T-cell (primary cell): ENCODE measurements around the gene PLPP7. TPM values are rescaled to one million over a fixed set of nuclear protein-coding genes. Genes with fewer than 3 reads are reported as not detected.
"Not testable (repeated sequence)": the region's sequence is repeated elsewhere in the genome, so short reads cannot be mapped to it uniquely, and the experiment has no call there.

Experiments
- ATAC-seq, 4 experiments: fragments of 200-7000 bp in 3 of 4; fragments of 150-1000 bp in 1 of 4; cut with Tn5 transposase; replicated peaks in 1 of 4; 1 replicate in 3 of 4; 2 replicates in 1 of 4; pipeline ENCODE4 v1.10.0; 2021; ENCODE audit warnings: moderate library complexity in 3 of 4, mild to moderate bottlenecking in 2 of 4, moderate number of reproducible peaks in 1 of 4
- CTCF ChIA-PET, 2 donors: fragments of 300-600 bp; sonication (Branson Sonifier 250); formaldehyde crosslinking; loops; one replicate each; lab custom pipeline; 2022; ENCODE audit warnings: antibody characterized with exemption in 2 of 2; lab: Charles Lee
- POLR2A ChIA-PET, 2 donors: fragments of 300-600 bp; sonication (Branson Sonifier 250); formaldehyde crosslinking; loops; one replicate each; lab custom pipeline; 2022; ENCODE audit warnings: antibody characterized with exemption in 2 of 2; lab: Charles Lee
- DNase-seq, 35 experiments: peaks; one replicate each; pipeline versions ENCODE4 v3.0.0 to v3.0.0-alpha.2; 2013 to 2023
- H3K27ac ChIP-seq: one replicate; pipeline ENCODE4 v1.5.1; 2013; ENCODE audit warnings: low read length
- H3K27me3 ChIP-seq, 2 experiments: replicated peaks in 1 of 2; 1 replicate in 1 of 2; 2 replicates in 1 of 2; pipeline versions ENCODE4 v1.6.1 to v1.7.0; 2013; ENCODE audit warnings: low read length in 1 of 2, mixed read lengths in 1 of 2; ENCODE audit not compliant: control insufficient read depth in 2 of 2, insufficient read depth in 2 of 2; ENCODE audit errors: extremely low read depth in 1 of 2
- H3K36me3 ChIP-seq, 2 donors: 1 replicate in 1 of 2; 2 replicates in 1 of 2; pipeline versions ENCODE4 v1.6.1 to v1.7.0; 2013; ENCODE audit warnings: low read length in 1 of 2; ENCODE audit not compliant: control insufficient read depth in 2 of 2, insufficient read depth in 1 of 2; ENCODE audit errors: extremely low read depth in 1 of 2
- H3K4me1 ChIP-seq, 2 experiments: 1 replicate in 1 of 2; 2 replicates in 1 of 2; pipeline versions ENCODE4 v1.6.1 to v1.7.0; 2013; ENCODE audit warnings: low read length in 2 of 2, mixed read lengths in 1 of 2; ENCODE audit not compliant: insufficient read depth in 2 of 2, control insufficient read depth in 1 of 2; ENCODE audit errors: extremely low read depth in 1 of 2
- H3K4me3 ChIP-seq, 2 donors: 1 replicate in 1 of 2; 2 replicates in 1 of 2; pipeline versions ENCODE4 v1.5.1 to v1.7.0; 2013; ENCODE audit warnings: mild to moderate bottlenecking in 2 of 2, low read length in 1 of 2, moderate library complexity in 1 of 2; ENCODE audit not compliant: control insufficient read depth in 1 of 2; ENCODE audit errors: extremely low read depth in 1 of 2
- H3K9me3 ChIP-seq: 2 replicates; pipeline ENCODE4 v1.7.0; 2013
- H3K27ac Mint-ChIP-seq, 2 donors: one replicate each; pipeline ENCODE4 v1.8.0; 2020 to 2021; ENCODE audit warnings: mild to moderate bottlenecking in 2 of 2, mixed read lengths in 2 of 2
- H3K27me3 Mint-ChIP-seq, 2 donors: one replicate each; pipeline ENCODE4 v1.8.0; 2021 to 2022; ENCODE audit warnings: mixed read lengths in 2 of 2
- H3K36me3 Mint-ChIP-seq: one replicate; pipeline ENCODE4 v1.8.0; 2021; ENCODE audit warnings: mixed read lengths
- H3K4me1 Mint-ChIP-seq, 3 donors: one replicate each; pipeline ENCODE4 v1.8.0; 2020 to 2022; ENCODE audit warnings: mixed read lengths in 3 of 3, mild to moderate bottlenecking in 1 of 3
- H3K4me3 Mint-ChIP-seq, 3 donors: one replicate each; pipeline ENCODE4 v1.8.0; 2020 to 2022; ENCODE audit warnings: mild to moderate bottlenecking in 3 of 3, mixed read lengths in 3 of 3, moderate library complexity in 3 of 3
- H3K9me3 Mint-ChIP-seq, 3 donors: one replicate each; pipeline ENCODE4 v1.8.0; 2020 to 2022; ENCODE audit warnings: mixed read lengths in 3 of 3
- WGBS: methylation state at CpG from one replicate; pipeline ENCODE4 v1.1.5; 2013; ENCODE audit warnings: missing lambda C conversion rate; ENCODE audit not compliant: insufficient coverage; 5-methylcytosine and 5-hydroxymethylcytosine counted together
- total RNA-seq, 35 experiments: library from RNA in 6 of 35; stranded (reverse) in 6 of 35; fragments of 120-200 nt in 1 of 35; gene quantifications; one replicate each; pipeline versions ENCODE4 v1.2.1 to v1.2.4 and lab custom pipeline; 2013 to 2026

PLPP7 gene
- total RNA-seq, 5 donors from 2014 or later (not counting 1 experiment from before 2014, with no cell fraction given) = 0.13 to 0.58 (median 0.13) TPM; not detected in 2

- peak overlapping the region; percentile 7 for H3K27ac ChIP-seq
Observed at GRCh38 chr9:131263033-131263343, 26.5 kb upstream of the PLPP7 start.

GRCh38 chr9:131263701-131264100 is 25.8 kb upstream of the PLPP7 start:
- 82% methylated on average over 4 of the region's 6 CpGs for WGBS
- DNase-seq (no peak), ATAC-seq (no peak)
- Histone ChIP-seq H3K4me3 (no peak overlapping the region), H3K9me3 (no peaks in the 10 kb centered on the region), H3K4me1 (peaks cover 23 to 97% of the 10 kb centered on the region in 2 experiments), H3K36me3 (peaks cover 25 to 61% of the 10 kb centered on the region in 2 donors), H3K27me3 (no peaks in the 10 kb centered on the region), H3K27ac (peak overlapping the region; percentile 92)
- ChIA-PET CTCF (interaction anchor here (0.5 to 1.3 kb wide), 5 partner anchors 8 to 372 kb away, joined by 3 to 4 read pairs (median 3); no protein-coding TSS in a partner anchor), POLR2A (interaction anchor here (0.5 to 1.1 kb wide), 2 partner anchors 13 to 118 kb away, joined by 5 read pairs; no protein-coding TSS in a partner anchor)
- Mint-ChIP-seq H3K27me3 (no peaks in the 10 kb centered on the region), H3K4me1 (peaks cover 73 to 84% (median 82%) of the 10 kb centered on the region in 3 donors), H3K36me3 (peaks cover 27% of the 10 kb centered on the region), H3K4me3 (peak overlapping the region; percentile 62 to 91 (median 71)), H3K27ac (peak overlapping the region; percentile 98 to 99), H3K9me3 (no peaks in the 10 kb centered on the region)

More at GRCh38 chr9:131263033-131263343, 26.5 kb upstream of the PLPP7 start:
- ChIA-PET CTCF (interaction anchor here in 1 of 2 donors (0.6 to 0.7 kb wide), 2 partner anchors 12 to 372 kb away, joined by 3 read pairs; no protein-coding TSS in a partner anchor), POLR2A (interaction anchor here in 1 of 2 donors (0.7 kb wide), 1 partner anchor 10 kb away, joined by 3 read pairs; no protein-coding TSS in a partner anchor)
- H3K9me3 ChIP-seq, ATAC-seq, H3K4me3 ChIP-seq, H3K27me3 ChIP-seq, H3K9me3 Mint-ChIP-seq, H3K27me3 Mint-ChIP-seq, DNase-seq: not testable (repeated sequence)
- Mint-ChIP-seq H3K36me3 (peaks cover 27% of the 10 kb centered on the region), H3K4me1 (peaks cover 71 to 84% (median 83%) of the 10 kb centered on the region in 3 donors), H3K27ac (peak overlapping the region; percentile 88 to 90), H3K4me3 (peak overlapping the region; percentile 49 to 91 (median 57))
- Histone ChIP-seq H3K36me3 (peaks cover 25 to 67% of the 10 kb centered on the region in 2 donors), H3K4me1 (peaks cover 24 to 99% of the 10 kb centered on the region in 2 experiments)
- WGBS = no CpG with 5 or more reads among the region's 5 CpGs

DNA sequence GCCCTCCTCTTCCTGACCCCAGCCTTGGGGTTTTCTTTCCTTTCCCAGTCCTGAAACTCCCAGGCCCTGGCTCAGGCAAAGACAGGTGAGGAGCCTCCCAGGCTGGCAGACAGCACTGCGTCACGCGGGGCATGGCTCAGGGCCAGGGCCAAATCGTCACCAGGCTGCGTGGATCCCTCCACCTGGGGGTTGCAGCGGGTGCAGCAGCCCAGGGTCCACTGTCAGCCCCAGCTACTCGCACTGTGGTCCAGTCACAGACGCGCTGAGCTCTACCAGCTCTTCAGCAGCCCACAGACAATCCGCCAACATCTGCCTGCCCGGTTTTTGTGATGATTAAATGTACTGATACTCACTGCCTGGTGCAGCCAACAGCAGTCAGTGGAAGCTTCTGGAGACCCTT is 25.3 kb upstream of the PLPP7 start:
- Histone ChIP-seq H3K4me3 (peak overlapping the region in 1 of 2 donors; percentile 10), H3K9me3 (no peaks in the 10 kb centered on the region), H3K36me3 (peaks cover 22 to 55% of the 10 kb centered on the region in 2 donors), H3K4me1 (peaks cover 23 to 94% of the 10 kb centered on the region in 2 experiments), H3K27me3 (no peaks in the 10 kb centered on the region), H3K27ac (peak overlapping the region; percentile 92)
- peak overlapping the region; percentile 98 to 99 for H3K27ac Mint-ChIP-seq
- DNase-seq = peak in 13 of 35 experiments; percentile 34 to 67 (median 49)
- H3K4me1 Mint-ChIP-seq = peaks cover 75 to 85% (median 80%) of the 10 kb centered on the region in 3 donors
- H3K4me3 Mint-ChIP-seq = peak overlapping the region; percentile 62 to 91 (median 71)
- H3K9me3 Mint-ChIP-seq = no peaks in the 10 kb centered on the region
- POLR2A ChIA-PET = interaction anchor here (0.5 to 1.1 kb wide), 3 partner anchors 13 to 117 kb away, joined by 5 read pairs; no protein-coding TSS in a partner anchor
- H3K36me3 Mint-ChIP-seq = peaks cover 27% of the 10 kb centered on the region
- CTCF ChIA-PET = interaction anchor here (1.0 to 1.3 kb wide), 2 partner anchors 8 to 10 kb away, joined by 3 to 4 read pairs; no protein-coding TSS in a partner anchor
- 37% methylated on average over 11 of the region's 11 CpGs for WGBS
- no peaks in the 10 kb centered on the region for H3K27me3 Mint-ChIP-seq
- ATAC-seq = peak; percentile 11 to 28 (median 20)

DNA sequence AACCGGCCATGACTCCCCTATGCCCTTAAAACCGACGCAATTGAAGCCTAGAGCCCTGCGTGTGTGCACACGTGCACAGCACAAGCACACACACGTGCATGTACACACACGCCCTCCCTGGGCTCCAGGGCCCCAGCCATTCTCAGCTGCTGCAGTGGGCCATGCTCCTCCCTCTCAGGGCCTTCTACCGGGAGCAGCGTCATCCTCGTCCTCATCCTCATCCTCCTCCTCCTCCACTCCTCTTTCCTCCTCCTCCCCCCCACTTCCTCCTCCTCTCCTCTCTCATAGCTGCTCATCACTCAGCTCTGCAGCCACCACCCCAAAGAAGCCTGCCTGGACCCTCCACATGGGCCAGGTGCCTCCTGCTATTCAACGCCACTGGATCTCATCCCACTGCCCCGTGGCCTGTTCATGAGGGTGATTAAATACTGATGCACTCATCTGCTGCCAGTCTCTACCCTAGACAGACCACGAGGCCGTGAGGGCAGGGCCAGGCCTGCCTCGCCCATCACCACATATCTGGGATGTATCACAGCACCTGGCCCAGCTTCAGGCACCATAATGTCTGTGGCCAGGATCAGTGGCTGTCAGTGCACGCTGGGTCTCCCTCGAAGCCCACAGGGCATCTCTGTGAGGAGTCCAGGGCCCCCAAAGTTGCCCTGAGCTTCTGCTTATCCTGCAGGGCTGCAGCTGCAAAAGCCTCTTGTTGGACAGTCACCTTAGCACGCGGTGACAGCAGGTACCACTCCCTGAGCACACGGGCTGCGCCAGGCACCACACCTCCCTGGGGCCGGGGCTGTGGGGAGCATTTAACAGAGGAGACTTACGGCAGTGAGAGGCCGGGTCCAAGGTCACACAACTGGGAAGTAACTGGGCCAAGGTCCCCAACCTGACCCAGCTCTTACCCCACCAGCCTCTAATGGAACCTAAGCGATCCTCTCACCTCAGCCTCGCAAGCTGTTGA is 23.0 kb upstream of the PLPP7 start:
- peaks cover 17% of the 10 kb centered on the region for H3K36me3 Mint-ChIP-seq
- H3K9me3 Mint-ChIP-seq = no peaks in the 10 kb centered on the region
- Histone ChIP-seq H3K4me1 (peaks cover 27 to 94% of the 10 kb centered on the region in 2 experiments), H3K4me3 (peak overlapping the region; percentile 38 to 44), H3K27me3 (no peaks in the 10 kb centered on the region), H3K27ac (peak overlapping the region; percentile 92), H3K9me3 (no peaks in the 10 kb centered on the region), H3K36me3 (peaks cover 3 to 32% of the 10 kb centered on the region in 2 donors)
- no peaks in the 10 kb centered on the region for H3K27me3 Mint-ChIP-seq
- ATAC-seq (peak; percentile 9 to 20 (median 18)), DNase-seq (peak in 18 of 35 experiments; percentile 39 to 72 (median 46))
- ChIA-PET CTCF (interaction anchor here in 1 of 2 donors (0.6 kb wide), 1 partner anchor 89 kb away, joined by 12 read pairs; no protein-coding TSS in a partner anchor), POLR2A (interaction anchor here in 1 of 2 donors (0.7 kb wide), 1 partner anchor 1764 kb away, joined by 7 read pairs; no protein-coding TSS in a partner anchor)
- peaks cover 79 to 92% (median 82%) of the 10 kb centered on the region in 3 donors for H3K4me1 Mint-ChIP-seq
- 15% methylated on average over 16 of the region's 26 CpGs for WGBS
- peak overlapping the region; percentile 98 to 99 for H3K27ac Mint-ChIP-seq
- H3K4me3 Mint-ChIP-seq = peak overlapping the region; percentile 76 to 99 (median 91)

DNA sequence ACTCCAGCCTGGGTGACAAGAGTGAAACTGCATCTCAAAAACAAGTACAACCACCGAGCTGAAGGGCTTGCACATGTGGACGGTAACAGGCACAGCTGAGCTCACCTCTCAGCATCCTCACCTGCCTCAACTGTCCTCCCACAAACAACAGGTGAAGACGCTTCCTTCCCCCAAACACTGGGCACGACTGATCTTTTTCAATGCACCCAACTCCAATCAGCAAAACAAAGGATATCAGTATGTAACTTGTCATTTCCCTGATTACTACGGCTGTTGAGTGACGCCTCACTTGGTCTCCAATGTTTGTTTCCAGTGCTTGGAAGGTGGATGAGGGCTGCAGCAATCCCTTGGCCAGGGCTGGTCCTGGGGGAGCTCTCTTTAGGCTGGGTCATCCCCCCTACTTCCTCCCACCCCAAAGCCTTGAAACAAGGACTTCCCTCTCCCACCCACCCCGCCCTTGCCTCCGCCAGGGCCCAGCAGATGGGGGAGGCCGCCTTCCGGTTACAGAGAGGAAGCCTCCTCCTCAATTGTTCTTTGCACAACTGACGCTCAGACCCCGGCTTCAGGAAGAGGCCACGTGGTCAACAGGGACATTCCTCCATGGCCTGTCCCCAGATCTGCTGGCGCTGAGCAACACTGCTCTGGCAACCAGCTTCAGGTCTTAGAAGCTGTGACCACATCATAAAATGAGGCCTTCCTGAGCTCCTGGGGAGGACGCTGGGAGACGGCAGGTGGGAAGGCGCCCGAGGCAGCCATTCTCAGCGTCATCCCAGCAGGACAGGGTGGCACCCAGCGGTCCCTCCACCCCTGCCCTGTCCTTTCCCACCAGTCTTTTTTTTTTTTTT is 19.1 kb upstream of the PLPP7 start:
- H3K27ac Mint-ChIP-seq = peak overlapping the region; percentile 98 to 99
- H3K27ac ChIP-seq = peak overlapping the region; percentile 92
- H3K27me3 ChIP-seq = no peaks in the 10 kb centered on the region
- no peaks in the 10 kb centered on the region for H3K9me3 Mint-ChIP-seq
- peaks cover 0 to 10% of the 10 kb centered on the region in 2 donors for H3K36me3 ChIP-seq
- ChIA-PET POLR2A (interaction anchor here (0.6 to 1.7 kb wide), 5 partner anchors 14 to 145 kb away, joined by 3 to 24 read pairs (median 4); partner anchors contain the start of gene NUP214 (in 1 of the 2)), CTCF (interaction anchor here (0.5 to 1.7 kb wide), 10 partner anchors 9 to 1141 kb away, joined by 3 to 6 read pairs (median 4); partner anchors contain the start of gene FUBP3 (in 1 of the 2))
- no peaks in the 10 kb centered on the region for H3K27me3 Mint-ChIP-seq
- peak overlapping the region; percentile 91 to 99 (median 99) for H3K4me3 Mint-ChIP-seq
- H3K4me3 ChIP-seq = peak overlapping the region; percentile 72 to 79
- H3K4me1 ChIP-seq = peaks cover 31 to 75% of the 10 kb centered on the region in 2 experiments
- 0% methylated on average over 12 of the region's 20 CpGs for WGBS
- no peaks in the 10 kb centered on the region for H3K9me3 ChIP-seq
- ATAC-seq (peak; percentile 11 to 34 (median 21)), DNase-seq (peak in 25 of 35 experiments; percentile 35 to 75 (median 46))
- H3K4me1 Mint-ChIP-seq = peaks cover 56 to 69% (median 61%) of the 10 kb centered on the region in 3 donors
- H3K36me3 Mint-ChIP-seq = peaks cover 29% of the 10 kb centered on the region
